ENCODE results near the gene CMA1.
"Not testable (repeated sequence)": the region's sequence is repeated elsewhere in the genome, so short reads cannot be mapped to it uniquely, and the experiment has no call there.

CMA1 gene

DNA sequence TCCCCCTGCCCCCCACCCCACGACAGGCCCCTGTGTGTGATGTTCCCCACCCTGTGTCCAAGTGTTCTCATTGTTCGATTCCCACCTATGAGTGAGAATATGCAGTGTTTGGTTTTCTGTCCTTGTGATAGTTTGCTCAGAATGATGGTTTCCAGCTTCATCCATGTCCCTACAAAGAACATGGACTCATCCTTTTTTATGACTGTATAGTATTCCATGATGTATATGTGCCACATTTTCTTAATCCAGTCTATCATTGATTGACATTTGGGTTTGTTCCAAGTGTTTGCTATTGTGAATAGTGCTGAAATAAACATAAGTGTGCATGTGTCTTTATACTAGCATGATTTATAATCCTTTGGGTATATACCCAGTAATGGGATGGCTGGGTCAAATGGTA, 37.6 kb downstream of the CMA1 start:
- CTCF ChIA-PET, result interaction anchor here (1.7 kb wide), 1 partner anchor 11 kb away, joined by 4 read pairs; no protein-coding TSS in a partner anchor
- H3K4me1 ChIP-seq (ENCODE audit: control extremely low read depth in 1 of 4, control insufficient read depth in 4 of 4, insufficient read depth in 4 of 4, low read length in 3 of 4); H3K9me3 ChIP-seq (ENCODE audit: control extremely low read depth in 1 of 5, control insufficient read depth in 4 of 5, insufficient read depth in 2 of 5, low read depth in 1 of 5, low read length in 4 of 5); H3K27ac ChIP-seq (ENCODE audit: insufficient read depth in 1 of 2, low read depth in 1 of 2, low read length in 2 of 2, poor library complexity in 1 of 2, severe bottlenecking in 2 of 2); H3K4me3 ChIP-seq (ENCODE audit: control insufficient read depth in 1 of 7, extremely low read depth in 1 of 7, insufficient read depth in 4 of 7, low read depth in 2 of 7, low read length in 6 of 7); POLR2A ChIA-PET; H3K27me3 ChIP-seq (replicated peaks in 2 of 5; ENCODE audit: control insufficient read depth in 4 of 5, insufficient read depth in 5 of 5, low read length in 4 of 5); DNase-seq; H3K36me3 ChIP-seq (ENCODE audit: control insufficient read depth in 4 of 4, insufficient read depth in 4 of 4, low read length in 3 of 4): not testable (repeated sequence)
- WGBS (ENCODE audit: insufficient coverage), result no CpG with 5 or more reads among the region's 2 CpGs

DNA sequence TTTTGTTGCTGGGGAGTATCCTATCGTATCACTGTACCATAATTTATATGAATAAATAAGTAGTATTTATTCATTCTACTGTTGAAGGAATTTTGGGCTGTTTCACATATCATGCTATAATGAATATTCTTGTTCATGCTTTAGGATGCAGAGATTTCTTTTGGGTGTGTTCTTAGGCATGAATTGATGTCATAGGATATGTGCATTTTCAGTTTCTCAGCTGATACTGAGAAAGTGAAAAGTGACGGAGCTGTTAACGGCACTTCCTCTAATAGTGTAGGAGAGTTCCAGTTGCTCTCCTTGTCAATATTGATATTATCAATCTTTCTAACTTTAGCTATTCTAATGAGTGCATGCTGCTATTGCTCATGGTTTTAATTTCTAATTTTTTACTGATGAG, 42.3 kb downstream of the CMA1 start:
- Histone ChIP-seq H3K36me3 (ENCODE audit: control insufficient read depth in 4 of 4, insufficient read depth in 4 of 4, low read length in 3 of 4) (no peaks in the 10 kb centered on the region), H3K27me3 (replicated peaks in 2 of 5; ENCODE audit: control insufficient read depth in 4 of 5, insufficient read depth in 5 of 5, low read length in 4 of 5) (no peaks in the 10 kb centered on the region), H3K4me1 (ENCODE audit: control extremely low read depth in 1 of 4, control insufficient read depth in 4 of 4, insufficient read depth in 4 of 4, low read length in 3 of 4) (no peaks in the 10 kb centered on the region), H3K9me3 (ENCODE audit: control extremely low read depth in 1 of 5, control insufficient read depth in 4 of 5, insufficient read depth in 2 of 5, low read depth in 1 of 5, low read length in 4 of 5) (peaks cover 0 to 3% (median 0%) of the 10 kb centered on the region in 5 experiments), H3K27ac (ENCODE audit: insufficient read depth in 1 of 2, low read depth in 1 of 2, low read length in 2 of 2, poor library complexity in 1 of 2, severe bottlenecking in 2 of 2) (no peak overlapping the region), H3K4me3 (ENCODE audit: control insufficient read depth in 1 of 7, extremely low read depth in 1 of 7, insufficient read depth in 4 of 7, low read depth in 2 of 7, low read length in 6 of 7) (no peak overlapping the region)
- no CpG with 5 or more reads among the region's 3 CpGs for WGBS (ENCODE audit: insufficient coverage)
- ChIA-PET POLR2A (interaction anchor here (0.5 kb wide), 1 partner anchor 10 kb away, joined by 4 read pairs; no protein-coding TSS in a partner anchor), CTCF (interaction anchor here (0.7 kb wide), 1 partner anchor 16 kb away, joined by 3 read pairs; no protein-coding TSS in a partner anchor)
- DNase-seq, result no peak

DNA sequence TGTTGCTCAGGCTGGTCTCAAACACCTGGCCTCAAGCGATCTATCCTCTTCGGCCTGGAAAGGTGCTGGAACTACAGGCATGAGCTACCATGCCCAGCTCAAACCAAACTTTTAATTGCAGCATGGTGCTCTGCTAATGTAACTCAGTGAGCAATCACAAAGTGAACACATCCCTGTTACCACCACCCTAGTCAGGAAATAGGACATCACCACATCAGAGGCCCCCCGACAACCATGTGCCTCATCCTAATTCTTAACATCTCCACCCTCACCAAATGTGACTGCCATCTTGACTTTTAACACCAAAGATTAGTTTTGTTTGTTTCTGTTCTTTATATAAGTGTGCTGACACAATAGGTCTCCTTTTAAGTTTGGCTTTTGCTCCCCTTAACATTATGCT, 42.7 kb downstream of the CMA1 start:
- H3K9me3 ChIP-seq (ENCODE audit: control extremely low read depth in 1 of 5, control insufficient read depth in 4 of 5, insufficient read depth in 2 of 5, low read depth in 1 of 5, low read length in 4 of 5), result peaks cover 0 to 3% (median 0%) of the 10 kb centered on the region in 5 experiments
- CTCF ChIA-PET, result no interaction called here
- H3K4me1 ChIP-seq (ENCODE audit: control extremely low read depth in 1 of 4, control insufficient read depth in 4 of 4, insufficient read depth in 4 of 4, low read length in 3 of 4), result no peaks in the 10 kb centered on the region
- no peak overlapping the region for H3K4me3 ChIP-seq (ENCODE audit: control insufficient read depth in 1 of 7, extremely low read depth in 1 of 7, insufficient read depth in 4 of 7, low read depth in 2 of 7, low read length in 6 of 7)
- WGBS (ENCODE audit: insufficient coverage), result 60% methylated on average over 1 of the region's 3 CpGs
- POLR2A ChIA-PET, result no interaction called here
- no peaks in the 10 kb centered on the region for H3K36me3 ChIP-seq (ENCODE audit: control insufficient read depth in 4 of 4, insufficient read depth in 4 of 4, low read length in 3 of 4)
- H3K27ac ChIP-seq (ENCODE audit: insufficient read depth in 1 of 2, low read depth in 1 of 2, low read length in 2 of 2, poor library complexity in 1 of 2, severe bottlenecking in 2 of 2), result no peak overlapping the region
- H3K27me3 ChIP-seq (replicated peaks in 2 of 5; ENCODE audit: control insufficient read depth in 4 of 5, insufficient read depth in 5 of 5, low read length in 4 of 5), result no peaks in the 10 kb centered on the region
- DNase-seq, result no peak

DNA sequence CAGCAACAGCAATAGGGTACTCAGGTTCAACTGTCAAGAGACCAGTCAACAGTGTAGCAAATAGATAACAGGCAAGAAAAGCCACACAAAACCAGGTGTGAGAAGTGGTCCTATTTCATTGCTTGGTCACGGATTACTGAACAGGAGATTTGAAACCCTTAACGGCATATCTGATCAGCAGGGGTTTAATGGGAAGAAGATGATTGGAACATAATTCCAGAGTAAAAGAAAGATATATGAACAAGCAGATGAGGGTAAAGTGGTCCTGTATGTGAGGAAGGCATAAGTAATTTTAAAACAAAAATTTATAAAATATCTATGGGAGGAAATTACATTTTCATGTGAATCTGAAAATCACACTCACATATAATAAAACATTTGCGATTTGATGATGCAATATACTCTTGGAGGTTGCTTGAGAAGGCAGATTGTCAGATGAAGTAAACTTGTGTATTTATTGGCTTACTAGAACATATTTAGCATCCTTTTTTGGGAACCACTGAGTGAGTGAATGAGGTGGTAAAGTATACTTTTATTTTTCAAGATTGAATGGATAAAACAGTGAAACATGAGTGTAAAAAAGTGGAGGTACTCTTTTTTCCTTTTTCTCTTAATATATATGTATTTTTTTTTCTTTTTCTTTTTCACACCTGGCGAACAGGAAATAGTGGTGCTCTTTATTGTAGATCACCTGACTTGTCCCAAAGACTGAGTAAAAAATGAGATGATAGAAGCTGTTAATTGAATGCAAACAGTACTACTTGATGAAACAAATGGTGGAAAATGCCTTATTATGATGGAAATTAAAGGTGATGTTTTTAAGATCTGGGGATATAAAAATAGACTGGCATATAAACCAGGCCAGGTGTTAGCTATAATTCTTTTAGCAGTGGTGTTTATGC, 43.9 kb downstream of the CMA1 start:
- H3K9me3 ChIP-seq (ENCODE audit: control extremely low read depth in 1 of 5, control insufficient read depth in 4 of 5, insufficient read depth in 2 of 5, low read depth in 1 of 5, low read length in 4 of 5), result peaks cover 0 to 3% (median 0%) of the 10 kb centered on the region in 5 experiments
- WGBS (ENCODE audit: insufficient coverage), result 100% methylated on average over 2 of the region's 4 CpGs
- H3K36me3 ChIP-seq (ENCODE audit: control insufficient read depth in 4 of 4, insufficient read depth in 4 of 4, low read length in 3 of 4), result no peaks in the 10 kb centered on the region
- no peaks in the 10 kb centered on the region for H3K4me1 ChIP-seq (ENCODE audit: control extremely low read depth in 1 of 4, control insufficient read depth in 4 of 4, insufficient read depth in 4 of 4, low read length in 3 of 4)
- no peaks in the 10 kb centered on the region for H3K27me3 ChIP-seq (replicated peaks in 2 of 5; ENCODE audit: control insufficient read depth in 4 of 5, insufficient read depth in 5 of 5, low read length in 4 of 5)
- ChIA-PET CTCF (no interaction called here), POLR2A (no interaction called here)
- no peak overlapping the region for H3K4me3 ChIP-seq (ENCODE audit: control insufficient read depth in 1 of 7, extremely low read depth in 1 of 7, insufficient read depth in 4 of 7, low read depth in 2 of 7, low read length in 6 of 7)
- H3K27ac ChIP-seq (ENCODE audit: insufficient read depth in 1 of 2, low read depth in 1 of 2, low read length in 2 of 2, poor library complexity in 1 of 2, severe bottlenecking in 2 of 2), result no peak overlapping the region
- no peak for DNase-seq

DNA sequence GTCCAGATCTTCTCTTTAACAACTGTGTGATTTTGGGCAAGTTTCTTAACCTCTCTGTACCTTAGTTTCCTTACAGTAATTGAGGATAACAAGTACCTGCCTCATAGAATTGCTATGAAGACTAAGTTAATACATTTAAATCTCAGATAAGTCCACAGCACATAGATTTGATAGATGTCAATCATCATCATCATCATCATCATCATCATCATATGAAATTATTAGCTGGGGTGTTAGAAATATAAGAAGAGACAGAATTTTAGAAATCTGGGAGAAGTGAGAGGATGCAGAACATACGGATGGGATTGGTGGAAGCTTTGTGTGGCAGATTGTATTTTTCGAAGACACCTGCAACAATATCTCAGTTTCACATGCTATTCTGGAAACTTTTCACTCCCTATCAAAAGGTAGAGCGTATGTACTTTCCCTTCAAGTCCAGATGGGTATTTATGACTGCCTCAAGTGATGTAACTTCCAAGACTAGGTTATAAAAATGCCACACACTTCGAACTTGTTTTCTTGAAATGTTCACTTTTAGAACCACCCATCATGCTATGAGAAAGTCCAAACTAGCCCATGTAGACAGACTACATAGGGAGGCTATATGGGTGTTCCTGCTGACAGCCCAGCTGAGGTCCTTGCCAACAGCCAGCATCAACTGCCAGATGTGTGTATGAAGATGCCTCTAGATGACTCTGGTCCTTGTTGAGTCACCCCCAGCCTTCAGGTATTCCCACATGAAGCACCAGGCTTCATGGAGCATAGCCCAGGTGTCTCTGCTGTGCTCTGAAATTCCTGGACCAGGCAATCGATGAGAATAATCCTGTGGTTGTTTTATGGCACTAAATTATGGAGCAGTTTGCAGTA, 44.8 kb downstream of the CMA1 start:
- DNase-seq, result no peak
- Histone ChIP-seq H3K36me3 (ENCODE audit: control insufficient read depth in 4 of 4, insufficient read depth in 4 of 4, low read length in 3 of 4) (no peaks in the 10 kb centered on the region), H3K9me3 (ENCODE audit: control extremely low read depth in 1 of 5, control insufficient read depth in 4 of 5, insufficient read depth in 2 of 5, low read depth in 1 of 5, low read length in 4 of 5) (peaks cover 0 to 3% (median 0%) of the 10 kb centered on the region in 5 experiments), H3K4me3 (ENCODE audit: control insufficient read depth in 1 of 7, extremely low read depth in 1 of 7, insufficient read depth in 4 of 7, low read depth in 2 of 7, low read length in 6 of 7) (no peak overlapping the region), H3K4me1 (ENCODE audit: control extremely low read depth in 1 of 4, control insufficient read depth in 4 of 4, insufficient read depth in 4 of 4, low read length in 3 of 4) (no peaks in the 10 kb centered on the region), H3K27me3 (replicated peaks in 2 of 5; ENCODE audit: control insufficient read depth in 4 of 5, insufficient read depth in 5 of 5, low read length in 4 of 5) (no peaks in the 10 kb centered on the region), H3K27ac (ENCODE audit: insufficient read depth in 1 of 2, low read depth in 1 of 2, low read length in 2 of 2, poor library complexity in 1 of 2, severe bottlenecking in 2 of 2) (no peak overlapping the region)
- ChIA-PET CTCF (no interaction called here), POLR2A (no interaction called here)
- WGBS (ENCODE audit: insufficient coverage), result 100% methylated on average over 1 of the region's 5 CpGs

DNA sequence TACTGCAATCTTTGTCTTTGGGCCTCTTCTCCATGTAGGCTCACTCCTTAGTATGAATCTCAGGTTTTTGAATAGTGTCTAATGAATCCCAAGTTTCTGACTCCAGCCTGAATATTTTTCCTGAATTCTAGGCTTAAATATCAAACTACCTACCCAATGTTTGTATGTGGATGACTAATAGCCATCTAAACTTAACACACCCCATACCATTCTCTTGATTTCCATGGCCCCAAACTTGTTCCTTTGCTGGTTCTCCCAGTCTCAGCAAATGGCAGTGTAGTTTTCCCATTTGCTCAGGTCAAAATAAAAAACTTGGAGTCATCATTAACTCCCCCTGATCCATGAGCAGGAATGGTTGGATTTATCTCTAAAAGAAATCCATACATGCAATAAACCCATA, 46.7 kb downstream of the CMA1 start:
- POLR2A ChIA-PET, result no interaction called here
- no peak overlapping the region for H3K4me3 ChIP-seq (ENCODE audit: control insufficient read depth in 1 of 7, extremely low read depth in 1 of 7, insufficient read depth in 4 of 7, low read depth in 2 of 7, low read length in 6 of 7)
- H3K9me3 ChIP-seq (ENCODE audit: control extremely low read depth in 1 of 5, control insufficient read depth in 4 of 5, insufficient read depth in 2 of 5, low read depth in 1 of 5, low read length in 4 of 5), result peaks cover 0 to 3% (median 0%) of the 10 kb centered on the region in 5 experiments

DNA sequence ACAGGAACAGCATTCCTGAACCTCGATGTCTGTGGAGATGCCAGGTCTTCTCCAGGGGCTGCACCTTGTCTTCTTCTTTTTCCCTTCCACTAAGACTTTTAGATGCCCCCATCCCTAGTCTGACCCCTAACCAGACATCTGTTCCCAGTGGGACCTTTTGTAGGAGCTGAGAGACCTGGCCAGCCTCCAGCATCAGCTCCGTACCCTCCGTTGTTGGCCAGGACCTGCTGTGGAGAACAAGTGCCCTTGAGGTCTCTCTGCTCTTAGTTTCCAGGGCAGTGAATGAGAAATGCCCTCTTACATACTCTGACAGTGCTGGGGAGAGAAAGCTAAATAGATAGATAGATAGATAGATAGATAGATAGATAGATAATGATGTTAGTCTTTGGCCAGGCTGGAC, 48.7 kb downstream of the CMA1 start:
- Histone ChIP-seq H3K4me1 (ENCODE audit: control extremely low read depth in 1 of 4, control insufficient read depth in 4 of 4, insufficient read depth in 4 of 4, low read length in 3 of 4) (no peaks in the 10 kb centered on the region), H3K36me3 (ENCODE audit: control insufficient read depth in 4 of 4, insufficient read depth in 4 of 4, low read length in 3 of 4) (peaks cover 0 to 2% (median 0%) of the 10 kb centered on the region in 4 experiments), H3K27ac (ENCODE audit: insufficient read depth in 1 of 2, low read depth in 1 of 2, low read length in 2 of 2, poor library complexity in 1 of 2, severe bottlenecking in 2 of 2) (no peak overlapping the region), H3K9me3 (ENCODE audit: control extremely low read depth in 1 of 5, control insufficient read depth in 4 of 5, insufficient read depth in 2 of 5, low read depth in 1 of 5, low read length in 4 of 5) (peaks cover 0 to 5% (median 0%) of the 10 kb centered on the region in 5 experiments), H3K4me3 (ENCODE audit: control insufficient read depth in 1 of 7, extremely low read depth in 1 of 7, insufficient read depth in 4 of 7, low read depth in 2 of 7, low read length in 6 of 7) (no peak overlapping the region), H3K27me3 (replicated peaks in 2 of 5; ENCODE audit: control insufficient read depth in 4 of 5, insufficient read depth in 5 of 5, low read length in 4 of 5) (no peaks in the 10 kb centered on the region)
- WGBS (ENCODE audit: insufficient coverage), result 93% methylated on average over 2 of the region's 3 CpGs
- ChIA-PET CTCF (interaction anchor here (1.0 to 1.7 kb wide), 2 partner anchors 23 to 215 kb away, joined by 3 to 4 read pairs; no protein-coding TSS in a partner anchor), POLR2A (no interaction called here)
- no peak for DNase-seq

More for the DNA sequence above, 46.7 kb downstream of the CMA1 start:
- CTCF ChIA-PET, result no interaction called here
- Histone ChIP-seq H3K27me3 (replicated peaks in 2 of 5; ENCODE audit: control insufficient read depth in 4 of 5, insufficient read depth in 5 of 5, low read length in 4 of 5) (no peaks in the 10 kb centered on the region), H3K27ac (ENCODE audit: insufficient read depth in 1 of 2, low read depth in 1 of 2, low read length in 2 of 2, poor library complexity in 1 of 2, severe bottlenecking in 2 of 2) (no peak overlapping the region), H3K4me1 (ENCODE audit: control extremely low read depth in 1 of 4, control insufficient read depth in 4 of 4, insufficient read depth in 4 of 4, low read length in 3 of 4) (no peaks in the 10 kb centered on the region), H3K36me3 (ENCODE audit: control insufficient read depth in 4 of 4, insufficient read depth in 4 of 4, low read length in 3 of 4) (peaks cover 0 to 2% (median 0%) of the 10 kb centered on the region in 4 experiments)
- DNase-seq, result no peak

Measured in common myeloid progenitor, CD34-positive (primary cell).